Panc1 (cell line): Measurements from ENCODE around the gene ADAMTS19. TPM values are rescaled to one million over a fixed set of nuclear protein-coding genes. Genes with fewer than 3 reads are reported as not detected.
"Not testable (repeated sequence)": the region's sequence is repeated elsewhere in the genome, so short reads cannot be mapped to it uniquely, and the experiment has no call there.

Experiments
- ATAC-seq: fragments of 200-7000 bp; cut with Tn5 transposase; 2 replicates; pipeline ENCODE4 v1.9.1; 2020; ENCODE audit warnings: mild to moderate bottlenecking, moderate library complexity
- BruUV-seq: library from RNA; stranded (reverse); fragments of 400-500 nt; replicated peaks from 2 replicates; lab custom pipeline; 2021; lab: Mats Ljungman, UMichigan
- CTCF ChIA-PET: fragments of 300-600 bp; sonication (Branson Sonifier 250); formaldehyde crosslinking; loops from one replicate; lab custom pipeline; 2022; ENCODE audit warnings: antibody characterized with exemption; lab: Charles Lee
- POLR2A ChIA-PET: fragments of 300-600 bp; sonication (Branson Sonifier 250); formaldehyde crosslinking; loops from one replicate; lab custom pipeline; 2022; ENCODE audit warnings: antibody characterized with exemption; lab: Charles Lee
- DNase-seq: peaks from one replicate; pipeline ENCODE4 v3.0.0-alpha.2; 2010; ENCODE audit warnings: low read depth, low spot score
- H3K27ac ChIP-seq: 2 replicates; pipeline ENCODE4 v1.5.1; 2011; ENCODE audit warnings: mild to moderate bottlenecking, low read length, inconsistent platforms
- H3K27me3 ChIP-seq: fragments of 200-500 bp; sonication (Bioruptor generic); 2 replicates; pipeline ENCODE4 v1.6.0; 2014; ENCODE audit warnings: low read length, inconsistent platforms; ENCODE audit not compliant: control insufficient read depth, insufficient read depth
- H3K36me3 ChIP-seq: fragments of 200-500 bp; sonication (Bioruptor generic); 2 replicates; pipeline ENCODE4 v1.5.1; 2014; ENCODE audit warnings: inconsistent platforms, mild to moderate bottlenecking, low read length, moderate library complexity; ENCODE audit not compliant: control insufficient read depth, insufficient read depth
- H3K4me1 ChIP-seq: 2 replicates; pipeline ENCODE4 v1.5.1; 2011; ENCODE audit warnings: inconsistent platforms, mild to moderate bottlenecking, low read length, moderate library complexity; ENCODE audit not compliant: control insufficient read depth, insufficient read depth
- H3K4me3 ChIP-seq, 2 experiments: 2 replicates each; pipeline ENCODE4 v1.5.1; 2011 to 2012; ENCODE audit warnings: low read depth in 2 of 2, low read length in 2 of 2, mild to moderate bottlenecking in 2 of 2, inconsistent platforms in 1 of 2, moderate library complexity in 1 of 2
- H3K9me3 ChIP-seq: fragments of 200-500 bp; sonication (Bioruptor generic); 2 replicates; pipeline ENCODE4 v1.5.1; 2014; ENCODE audit warnings: low read depth, mild to moderate bottlenecking, inconsistent platforms, low read length, moderate library complexity; ENCODE audit not compliant: control insufficient read depth, insufficient read depth
- POLR2AphosphoS5 ChIP-seq: IDR thresholded peaks from 2 replicates; pipeline ENCODE4 v1.6.1; 2012; ENCODE audit warnings: mild to moderate bottlenecking, low read depth, low read length, moderate library complexity
- SIN3A ChIP-seq: IDR thresholded peaks from 2 replicates; pipeline ENCODE4 v1.6.1; 2012; ENCODE audit warnings: low read depth, mild to moderate bottlenecking, low read length, moderate library complexity, borderline replicate concordance; ENCODE audit not compliant: insufficient read depth
- TCF7L2 ChIP-seq: IDR thresholded peaks from 2 replicates; pipeline ENCODE4 v1.6.1; 2011; ENCODE audit warnings: mild to moderate bottlenecking, low read depth, low read length, inconsistent platforms
- in situ Hi-C: cut with HindIII; loops from 2 replicates; pipeline ENCODE4 v1.10.0; 2016; ENCODE audit warnings: low sequenced_read_pairs, low pct_unique_long_range_greater_than_20kb
- intact Hi-C: fragments of 100-400 bp; cut with micrococcal nuclease; formaldehyde crosslinking; loops from one replicate; pipeline ENCODE4 v1.10.0; 2022; ENCODE audit not compliant: unreplicated experiment
- total RNA-seq: library from RNA; stranded (reverse); gene quantifications from one replicate; pipeline ENCODE4 v1.2.1, GENCODE V29; 2021; ENCODE audit not compliant: unreplicated experiment
- TF ChIP-seq, protein P1 (sequence below), 2 experiments: IDR thresholded peaks; 2 replicates each; pipeline ENCODE4 v1.6.1; 2011 to 2012; ENCODE audit warnings: low read depth in 2 of 2, control low read depth in 1 of 2, low read length in 1 of 2, mild to moderate bottlenecking in 1 of 2, moderate library complexity in 1 of 2; ENCODE audit not compliant: insufficient read depth in 1 of 2
- TF ChIP-seq, protein P2 (sequence below): fragments of 450-650 bp; IDR thresholded peaks from 2 replicates; pipeline ENCODE4 v1.5.1; 2017; ENCODE audit warnings: mild to moderate bottlenecking

ADAMTS19 gene
- total RNA-seq, 1 experiment from 2014 or later, result not detected

DNA sequence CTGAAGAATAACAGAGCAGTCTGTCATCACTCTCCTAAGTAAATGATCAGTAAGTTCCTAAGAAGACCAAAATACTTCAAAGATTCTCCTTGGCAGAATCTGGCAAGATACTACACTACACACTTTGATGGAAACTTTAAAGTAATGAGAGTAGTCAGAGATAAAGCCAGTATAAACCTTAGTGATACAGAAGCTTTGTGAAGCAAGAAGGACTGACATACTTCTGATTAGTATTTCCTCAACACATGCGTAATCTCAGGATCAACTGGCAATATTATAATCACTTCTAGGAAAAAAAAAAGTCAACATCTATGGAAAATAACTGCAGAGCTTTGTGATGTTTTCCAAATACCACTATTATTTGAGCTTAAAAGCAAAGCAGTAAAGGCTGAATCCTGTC lies 34.0 kb upstream of the ADAMTS19 start:
- Histone ChIP-seq H3K36me3 (no peaks in the 10 kb centered on the region), H3K27me3 (no peaks in the 10 kb centered on the region), H3K27ac (no peak overlapping the region), H3K4me1 (no peaks in the 10 kb centered on the region), H3K9me3 (no peaks in the 10 kb centered on the region), H3K4me3 (no peak overlapping the region)
- in situ Hi-C loops (no loop called here), intact Hi-C loops (no loop called here)
- TF ChIP-seq, protein P1, sequence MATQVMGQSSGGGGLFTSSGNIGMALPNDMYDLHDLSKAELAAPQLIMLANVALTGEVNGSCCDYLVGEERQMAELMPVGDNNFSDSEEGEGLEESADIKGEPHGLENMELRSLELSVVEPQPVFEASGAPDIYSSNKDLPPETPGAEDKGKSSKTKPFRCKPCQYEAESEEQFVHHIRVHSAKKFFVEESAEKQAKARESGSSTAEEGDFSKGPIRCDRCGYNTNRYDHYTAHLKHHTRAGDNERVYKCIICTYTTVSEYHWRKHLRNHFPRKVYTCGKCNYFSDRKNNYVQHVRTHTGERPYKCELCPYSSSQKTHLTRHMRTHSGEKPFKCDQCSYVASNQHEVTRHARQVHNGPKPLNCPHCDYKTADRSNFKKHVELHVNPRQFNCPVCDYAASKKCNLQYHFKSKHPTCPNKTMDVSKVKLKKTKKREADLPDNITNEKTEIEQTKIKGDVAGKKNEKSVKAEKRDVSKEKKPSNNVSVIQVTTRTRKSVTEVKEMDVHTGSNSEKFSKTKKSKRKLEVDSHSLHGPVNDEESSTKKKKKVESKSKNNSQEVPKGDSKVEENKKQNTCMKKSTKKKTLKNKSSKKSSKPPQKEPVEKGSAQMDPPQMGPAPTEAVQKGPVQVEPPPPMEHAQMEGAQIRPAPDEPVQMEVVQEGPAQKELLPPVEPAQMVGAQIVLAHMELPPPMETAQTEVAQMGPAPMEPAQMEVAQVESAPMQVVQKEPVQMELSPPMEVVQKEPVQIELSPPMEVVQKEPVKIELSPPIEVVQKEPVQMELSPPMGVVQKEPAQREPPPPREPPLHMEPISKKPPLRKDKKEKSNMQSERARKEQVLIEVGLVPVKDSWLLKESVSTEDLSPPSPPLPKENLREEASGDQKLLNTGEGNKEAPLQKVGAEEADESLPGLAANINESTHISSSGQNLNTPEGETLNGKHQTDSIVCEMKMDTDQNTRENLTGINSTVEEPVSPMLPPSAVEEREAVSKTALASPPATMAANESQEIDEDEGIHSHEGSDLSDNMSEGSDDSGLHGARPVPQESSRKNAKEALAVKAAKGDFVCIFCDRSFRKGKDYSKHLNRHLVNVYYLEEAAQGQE (IDR thresholded peaks at IDR 0.05; ENCODE audit: insufficient read depth in 1 of 2, low read depth in 2 of 2, low read length in 1 of 2), result no peak
- no peak for TF ChIP-seq POLR2AphosphoS5
- TF ChIP-seq TCF7L2, result no peak
- no peak for TF ChIP-seq SIN3A
- TF ChIP-seq, protein P2, sequence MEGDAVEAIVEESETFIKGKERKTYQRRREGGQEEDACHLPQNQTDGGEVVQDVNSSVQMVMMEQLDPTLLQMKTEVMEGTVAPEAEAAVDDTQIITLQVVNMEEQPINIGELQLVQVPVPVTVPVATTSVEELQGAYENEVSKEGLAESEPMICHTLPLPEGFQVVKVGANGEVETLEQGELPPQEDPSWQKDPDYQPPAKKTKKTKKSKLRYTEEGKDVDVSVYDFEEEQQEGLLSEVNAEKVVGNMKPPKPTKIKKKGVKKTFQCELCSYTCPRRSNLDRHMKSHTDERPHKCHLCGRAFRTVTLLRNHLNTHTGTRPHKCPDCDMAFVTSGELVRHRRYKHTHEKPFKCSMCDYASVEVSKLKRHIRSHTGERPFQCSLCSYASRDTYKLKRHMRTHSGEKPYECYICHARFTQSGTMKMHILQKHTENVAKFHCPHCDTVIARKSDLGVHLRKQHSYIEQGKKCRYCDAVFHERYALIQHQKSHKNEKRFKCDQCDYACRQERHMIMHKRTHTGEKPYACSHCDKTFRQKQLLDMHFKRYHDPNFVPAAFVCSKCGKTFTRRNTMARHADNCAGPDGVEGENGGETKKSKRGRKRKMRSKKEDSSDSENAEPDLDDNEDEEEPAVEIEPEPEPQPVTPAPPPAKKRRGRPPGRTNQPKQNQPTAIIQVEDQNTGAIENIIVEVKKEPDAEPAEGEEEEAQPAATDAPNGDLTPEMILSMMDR, result no peak
- DNase-seq (no peak), ATAC-seq (no peak)
- POLR2A ChIA-PET, result no interaction called here
- no TSS peak for BruUV-seq
- CTCF ChIA-PET, result no interaction called here

DNA sequence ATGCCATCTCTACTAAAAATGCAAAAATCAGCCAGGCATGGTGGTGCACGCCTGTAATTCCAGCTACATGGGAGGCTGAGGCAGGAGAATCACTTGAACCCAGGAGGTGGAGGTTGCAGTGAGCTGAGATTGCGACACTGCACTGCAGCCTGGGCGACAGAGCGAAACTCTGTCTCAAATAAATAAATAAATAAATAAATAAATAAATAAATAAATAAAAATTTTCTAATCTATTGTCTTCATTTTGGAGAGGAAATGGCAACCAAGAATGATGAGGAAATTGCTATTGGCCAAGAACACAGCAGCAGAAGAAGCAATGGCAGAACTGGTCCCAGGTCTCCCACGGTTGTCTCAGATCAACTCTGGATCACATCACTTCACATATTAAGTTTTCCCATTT lies 31.5 kb upstream of the ADAMTS19 start:
- H3K4me1 ChIP-seq, DNase-seq, H3K4me3 ChIP-seq, BruUV-seq, H3K27me3 ChIP-seq, ATAC-seq, H3K27ac ChIP-seq, POLR2A ChIA-PET, H3K9me3 ChIP-seq, intact Hi-C loops, in situ Hi-C loops, H3K36me3 ChIP-seq, CTCF ChIA-PET: not testable (repeated sequence)

DNA sequence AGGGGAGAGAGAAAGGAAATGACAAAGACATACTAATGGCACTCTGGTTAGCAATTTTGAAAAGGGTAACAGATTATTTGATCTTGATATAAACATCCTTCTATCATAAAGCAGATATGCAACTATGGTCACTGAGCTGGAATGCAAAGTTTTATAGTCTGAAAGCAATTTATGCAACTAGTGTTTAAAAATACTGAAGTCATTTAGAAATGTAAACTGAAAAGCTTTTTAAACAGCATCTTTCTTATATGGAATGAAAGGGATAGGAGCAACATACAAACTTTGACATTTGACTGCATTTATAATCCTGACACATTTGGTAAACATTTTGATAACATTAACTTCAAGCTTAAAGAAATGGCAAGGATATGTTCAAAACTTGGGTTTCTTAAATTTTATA lies 28.7 kb upstream of the ADAMTS19 start:
- ATAC-seq, result no peak
- DNase-seq, result no peak
- Histone ChIP-seq H3K4me1 (no peaks in the 10 kb centered on the region), H3K36me3 (no peaks in the 10 kb centered on the region), H3K4me3 (no peak overlapping the region), H3K9me3 (no peaks in the 10 kb centered on the region), H3K27me3 (no peaks in the 10 kb centered on the region), H3K27ac (no peak overlapping the region)
- in situ Hi-C loops (no loop called here), intact Hi-C loops (no loop called here)
- TF ChIP-seq, protein P2, result no peak
- no peak for TF ChIP-seq POLR2AphosphoS5
- TF ChIP-seq, protein P1 (IDR thresholded peaks at IDR 0.05; ENCODE audit: insufficient read depth in 1 of 2, low read depth in 2 of 2, low read length in 1 of 2), result no peak
- TF ChIP-seq TCF7L2, result no peak
- no peak for TF ChIP-seq SIN3A
- POLR2A ChIA-PET, result no interaction called here
- no TSS peak for BruUV-seq
- CTCF ChIA-PET, result no interaction called here
